Natural killer cell (primary cell): Measurements from ENCODE around the gene COX5A. TPM values are rescaled to one million over a fixed set of nuclear protein-coding genes. Genes with fewer than 3 reads are reported as not detected.

ENCODE experiments used
- ATAC-seq, 3 donors: fragments of 150-1000 bp in 2 of 3; fragments of 200-7000 bp in 1 of 3; cut with Tn5 transposase; 1 replicate in 1 of 3; 2 replicates in 2 of 3; pipeline ENCODE4 v1.10.0; 2021; ENCODE audit warnings: mild to moderate bottlenecking in 2 of 3, moderate library complexity in 2 of 3
- DNase-seq, 2 donors: peaks; one replicate each; pipeline versions ENCODE4 v3.0.0 to v3.0.0-alpha.2; 2013 to 2021; ENCODE audit warnings: mixed read lengths in 1 of 2
- H3K27ac ChIP-seq: one replicate; pipeline ENCODE4 v1.5.1; 2013; ENCODE audit warnings: mild to moderate bottlenecking, low read length
- H3K27me3 ChIP-seq: one replicate; pipeline ENCODE4 v1.6.1; 2013; ENCODE audit warnings: low read length; ENCODE audit not compliant: control insufficient read depth, insufficient read depth
- H3K36me3 ChIP-seq: one replicate; pipeline ENCODE4 v1.6.1; 2013; ENCODE audit warnings: low read length; ENCODE audit not compliant: control insufficient read depth, insufficient read depth
- H3K4me1 ChIP-seq: one replicate; pipeline ENCODE4 v1.6.1; 2013; ENCODE audit warnings: low read length; ENCODE audit not compliant: control insufficient read depth, insufficient read depth
- H3K4me3 ChIP-seq: one replicate; pipeline ENCODE4 v1.5.1; 2013; ENCODE audit warnings: low read length
- H3K9me3 ChIP-seq: one replicate; pipeline ENCODE4 v1.6.1; 2013; ENCODE audit warnings: low read length; ENCODE audit not compliant: control insufficient read depth, insufficient read depth
- H3K27ac Mint-ChIP-seq, 2 donors: one replicate each; pipeline ENCODE4 v1.8.0; 2022; ENCODE audit warnings: mild to moderate bottlenecking in 2 of 2, mixed read lengths in 2 of 2, moderate library complexity in 1 of 2
- H3K27me3 Mint-ChIP-seq, 2 donors: one replicate each; pipeline ENCODE4 v1.8.0; 2022; ENCODE audit warnings: low read depth in 2 of 2, mixed read lengths in 2 of 2
- H3K36me3 Mint-ChIP-seq: one replicate; pipeline ENCODE4 v1.8.0; 2022; ENCODE audit warnings: mixed read lengths
- H3K4me1 Mint-ChIP-seq, 2 donors: one replicate each; pipeline ENCODE4 v1.8.0; 2022; ENCODE audit warnings: mixed read lengths in 2 of 2
- H3K4me3 Mint-ChIP-seq: one replicate; pipeline ENCODE4 v1.8.0; 2022; ENCODE audit warnings: mild to moderate bottlenecking, moderate library complexity, mixed read lengths
- H3K9me3 Mint-ChIP-seq, 2 donors: one replicate each; pipeline ENCODE4 v1.8.0; 2022; ENCODE audit warnings: mixed read lengths in 2 of 2
- WGBS: methylation state at CpG from one replicate; pipeline ENCODE4 v1.1.7; 2013; ENCODE audit warnings: missing lambda C conversion rate; ENCODE audit not compliant: insufficient coverage; 5-methylcytosine and 5-hydroxymethylcytosine counted together
- intact Hi-C: fragments of 100-400 bp; cut with micrococcal nuclease; formaldehyde crosslinking; loops from one replicate; pipeline ENCODE4 v1.14.2; 2022
- total RNA-seq, 4 donors: library from RNA; stranded (reverse); fragments of 120-200 nt in 1 of 4; gene quantifications; one replicate each; pipeline versions ENCODE4 v1.2.3 to v1.2.4, GENCODE V29; 2013 to 2022
- TF ChIP-seq, protein P1 (sequence below): fragments of 200-600 bp; IDR thresholded peaks from one replicate; pipeline ENCODE4 v1.8.0; 2022; ENCODE audit warnings: antibody characterized with exemption

The COX5A gene
- total RNA-seq, 3 donors from 2014 or later (not counting 1 experiment from before 2014, with no cell fraction given): 69.7 to 90.0 (median 76.9) TPM

DNA sequence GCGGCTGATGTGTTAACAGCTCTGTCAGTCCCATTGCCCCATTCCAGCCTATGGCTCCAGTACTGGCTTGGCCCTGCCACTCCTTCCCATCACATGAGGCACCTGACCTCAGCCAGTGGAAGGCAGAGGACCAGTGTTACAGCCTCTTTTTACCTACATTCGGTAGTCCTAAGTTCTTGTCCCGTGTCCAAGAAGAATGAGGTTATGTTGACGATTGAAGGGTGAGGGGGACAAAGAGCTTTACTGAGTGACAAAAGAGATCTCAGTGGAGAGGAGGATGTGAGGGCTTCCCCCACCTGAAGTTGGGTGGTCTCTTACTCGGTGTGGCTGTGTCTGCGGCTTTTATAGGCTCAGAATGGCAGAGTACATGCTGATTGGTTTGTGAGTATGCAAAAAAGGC, 55.3 kb downstream of the COX5A start:
- Histone ChIP-seq H3K27me3 (no peaks in the 10 kb centered on the region), H3K4me3 (no peak overlapping the region), H3K4me1 (no peaks in the 10 kb centered on the region), H3K36me3 (no peaks in the 10 kb centered on the region), H3K9me3 (no peaks in the 10 kb centered on the region), H3K27ac (no peak overlapping the region)
- ATAC-seq (no peak), DNase-seq (no peak)
- Mint-ChIP-seq H3K27ac (no peak overlapping the region), H3K4me3 (no peak overlapping the region), H3K27me3 (no peaks in the 10 kb centered on the region), H3K4me1 (no peaks in the 10 kb centered on the region), H3K9me3 (no peaks in the 10 kb centered on the region), H3K36me3 (no peaks in the 10 kb centered on the region)
- intact Hi-C loops: no loop called here
- WGBS: 96% methylated on average over 6 of the region's 6 CpGs
- TF ChIP-seq, protein P1, sequence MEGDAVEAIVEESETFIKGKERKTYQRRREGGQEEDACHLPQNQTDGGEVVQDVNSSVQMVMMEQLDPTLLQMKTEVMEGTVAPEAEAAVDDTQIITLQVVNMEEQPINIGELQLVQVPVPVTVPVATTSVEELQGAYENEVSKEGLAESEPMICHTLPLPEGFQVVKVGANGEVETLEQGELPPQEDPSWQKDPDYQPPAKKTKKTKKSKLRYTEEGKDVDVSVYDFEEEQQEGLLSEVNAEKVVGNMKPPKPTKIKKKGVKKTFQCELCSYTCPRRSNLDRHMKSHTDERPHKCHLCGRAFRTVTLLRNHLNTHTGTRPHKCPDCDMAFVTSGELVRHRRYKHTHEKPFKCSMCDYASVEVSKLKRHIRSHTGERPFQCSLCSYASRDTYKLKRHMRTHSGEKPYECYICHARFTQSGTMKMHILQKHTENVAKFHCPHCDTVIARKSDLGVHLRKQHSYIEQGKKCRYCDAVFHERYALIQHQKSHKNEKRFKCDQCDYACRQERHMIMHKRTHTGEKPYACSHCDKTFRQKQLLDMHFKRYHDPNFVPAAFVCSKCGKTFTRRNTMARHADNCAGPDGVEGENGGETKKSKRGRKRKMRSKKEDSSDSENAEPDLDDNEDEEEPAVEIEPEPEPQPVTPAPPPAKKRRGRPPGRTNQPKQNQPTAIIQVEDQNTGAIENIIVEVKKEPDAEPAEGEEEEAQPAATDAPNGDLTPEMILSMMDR: no peak

DNA sequence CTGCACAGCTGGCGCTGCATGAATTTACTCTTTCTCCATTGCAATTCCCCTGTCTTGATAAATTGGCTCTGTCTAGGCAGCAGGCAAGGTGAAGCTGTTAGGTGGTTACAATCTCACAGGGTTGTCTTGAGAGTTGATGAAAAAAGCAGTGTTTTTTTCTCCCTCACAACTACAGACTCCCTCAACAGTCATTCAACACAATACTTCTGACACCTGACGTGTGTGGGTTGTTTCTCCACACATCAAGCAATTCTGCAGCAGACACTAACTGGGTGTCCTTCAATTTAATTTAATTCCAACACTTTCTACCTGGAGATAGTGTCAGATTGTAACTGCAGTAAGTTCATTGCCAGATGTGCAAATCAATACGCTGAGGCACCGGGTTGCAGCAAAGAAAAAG, 59.6 kb downstream of the COX5A start:
- no peaks in the 10 kb centered on the region for H3K36me3 Mint-ChIP-seq

DNA sequence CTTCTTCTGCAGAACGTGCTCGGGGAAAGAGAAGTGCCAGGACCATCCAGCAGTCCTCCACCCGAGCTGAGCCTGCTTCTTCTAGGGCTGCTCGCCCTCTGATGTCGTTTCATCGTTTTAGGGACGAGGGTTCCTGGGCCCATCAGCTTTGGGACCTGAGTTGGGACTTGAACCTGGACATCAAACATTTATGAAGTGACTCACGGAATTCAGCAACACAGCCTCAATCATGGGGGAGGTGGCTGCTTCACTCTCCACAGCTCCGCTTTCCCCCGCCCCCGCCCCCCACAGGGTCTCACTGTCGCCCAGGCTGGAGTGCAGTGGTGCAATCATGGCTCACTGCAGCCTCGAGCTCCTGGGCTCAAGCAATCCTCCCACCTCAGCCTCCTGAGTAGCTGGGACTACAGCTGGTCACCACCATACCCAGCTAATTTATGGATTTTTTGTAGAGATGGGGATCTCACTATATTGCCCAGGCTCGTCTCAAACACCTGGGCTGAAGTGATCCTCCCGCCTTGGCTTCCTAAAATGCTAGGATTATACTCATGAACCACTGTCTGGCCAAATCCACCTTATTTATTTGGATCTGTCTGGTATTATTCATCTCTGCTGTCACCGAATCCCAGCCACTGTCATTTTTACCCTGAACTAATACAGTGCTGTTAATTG, 64.0 kb downstream of the COX5A start:
- peak overlapping the region; percentile 95 to 98 for H3K27ac Mint-ChIP-seq

More for the DNA sequence above, 59.6 kb downstream of the COX5A start:
- no peak overlapping the region for H3K4me3 ChIP-seq
- DNase-seq: no peak
- Mint-ChIP-seq H3K27ac (no peak overlapping the region), H3K4me3 (no peak overlapping the region), H3K27me3 (no peaks in the 10 kb centered on the region), H3K9me3 (no peaks in the 10 kb centered on the region), H3K4me1 (peaks cover 4% of the 10 kb centered on the region in 2 donors)
- H3K9me3 ChIP-seq: no peaks in the 10 kb centered on the region
- H3K27me3 ChIP-seq: no peaks in the 10 kb centered on the region
- intact Hi-C loops: no loop called here
- 94% methylated on average over 2 of the region's 4 CpGs for WGBS
- peaks cover 8% of the 10 kb centered on the region for H3K4me1 ChIP-seq
- H3K27ac ChIP-seq: no peak overlapping the region
- no peaks in the 10 kb centered on the region for H3K36me3 ChIP-seq
- TF ChIP-seq, protein P1: no peak
- ATAC-seq: no peak

More for the DNA sequence above, 64.0 kb downstream of the COX5A start:
- DNase-seq (peak in 1 of 2 donors; percentile 56), ATAC-seq (no peak)
- TF ChIP-seq, protein P1: no peak
- H3K9me3 Mint-ChIP-seq: no peaks in the 10 kb centered on the region
- peaks cover 39% of the 10 kb centered on the region in 2 donors for H3K4me1 Mint-ChIP-seq
- H3K4me1 ChIP-seq: peaks cover 40% of the 10 kb centered on the region
- H3K27me3 ChIP-seq: no peaks in the 10 kb centered on the region
- 32% methylated on average over 16 of the region's 16 CpGs for WGBS
- no peaks in the 10 kb centered on the region for H3K36me3 Mint-ChIP-seq
- intact Hi-C loops: loop anchor here (1.0 to 2.0 kb wide), 2 partner anchors 15 to 29 kb away; no protein-coding TSS in a partner anchor
- H3K9me3 ChIP-seq: no peaks in the 10 kb centered on the region
- peak overlapping the region; percentile 68 for H3K27ac ChIP-seq
- no peaks in the 10 kb centered on the region for H3K27me3 Mint-ChIP-seq
- H3K36me3 ChIP-seq: no peaks in the 10 kb centered on the region
- peak overlapping the region; percentile 81 for H3K4me3 ChIP-seq
- peak overlapping the region; percentile 99 for H3K4me3 Mint-ChIP-seq
